Activated CD8-positive, alpha-beta T cell treated with anti-CD3 and anti-CD28 coated beads for 36 hours (primary cell): ENCODE data around the gene CD8B. TPM values are rescaled to one million over a fixed set of nuclear protein-coding genes. Genes with fewer than 3 reads are reported as not detected.

Experiments
- ATAC-seq: fragments of 200-7000 bp; cut with Tn5 transposase; one replicate; pipeline ENCODE4 v1.10.0; 2021; ENCODE audit warnings: mild to moderate bottlenecking, moderate library complexity
- CTCF ChIA-PET: fragments of 350-600 bp; sonication (Branson Sonifier 250); formaldehyde crosslinking; loops from one replicate; lab custom pipeline; 2021; ENCODE audit warnings: antibody characterized with exemption; lab: Charles Lee
- POLR2A ChIA-PET: fragments of 350-600 bp; sonication (Branson Sonifier 250); formaldehyde crosslinking; loops from one replicate; lab custom pipeline; 2021; ENCODE audit warnings: antibody characterized with exemption; lab: Charles Lee
- DNase-seq: peaks from one replicate; pipeline ENCODE4 v3.0.0-alpha.2; 2020
- H3K27ac Mint-ChIP-seq: one replicate; pipeline ENCODE4 v1.8.0; 2021; ENCODE audit warnings: mild to moderate bottlenecking, mixed read lengths
- H3K27me3 Mint-ChIP-seq: one replicate; pipeline ENCODE4 v1.8.0; 2021; ENCODE audit warnings: mixed read lengths
- H3K36me3 Mint-ChIP-seq: one replicate; pipeline ENCODE4 v1.8.0; 2021; ENCODE audit warnings: low read depth, mixed read lengths
- H3K4me1 Mint-ChIP-seq: one replicate; pipeline ENCODE4 v1.8.0; 2021; ENCODE audit warnings: low read depth, mixed read lengths
- H3K4me3 Mint-ChIP-seq: one replicate; pipeline ENCODE4 v1.8.0; 2021; ENCODE audit warnings: mild to moderate bottlenecking, moderate library complexity, mixed read lengths
- H3K9me3 Mint-ChIP-seq: one replicate; pipeline ENCODE4 v1.8.0; 2021; ENCODE audit warnings: mixed read lengths
- intact Hi-C: fragments of 100-400 bp; cut with micrococcal nuclease; formaldehyde crosslinking; loops from one replicate; pipeline ENCODE4 v1.10.0; 2022
- total RNA-seq, 2 experiments: library from RNA; stranded (reverse); gene quantifications; one replicate each; pipeline ENCODE4 v1.2.3, GENCODE V29; 2021
- TF ChIP-seq, protein P1 (sequence below): fragments of 200-600 bp; IDR thresholded peaks from one replicate; pipeline ENCODE4 v1.8.0; 2022; ENCODE audit warnings: antibody characterized with exemption, mild to moderate bottlenecking

The CD8B gene
- total RNA-seq, 2 experiments from 2014 or later, result 319 to 321 TPM

DNA sequence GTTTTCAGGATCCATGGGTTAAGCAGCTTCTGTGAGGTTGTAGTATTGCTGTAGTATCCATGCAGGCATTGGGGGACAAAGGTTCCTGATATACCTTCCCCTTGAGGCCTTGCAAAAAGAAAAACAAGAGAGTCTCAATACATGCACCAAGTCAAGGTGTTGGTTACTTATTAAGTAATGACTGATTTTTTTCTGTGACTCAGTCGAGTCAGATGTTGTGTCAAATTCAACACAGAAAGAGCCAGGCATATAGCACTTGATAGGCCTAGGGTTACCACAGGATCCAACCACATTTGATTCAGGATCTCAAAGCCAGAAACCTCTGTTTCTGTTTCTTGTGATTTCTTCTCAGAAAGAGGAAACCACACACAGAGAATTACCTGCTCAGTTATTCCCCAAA lies 46.1 kb downstream of the CD8B start:
- H3K4me1 Mint-ChIP-seq, result peaks cover 83% of the 10 kb centered on the region
- H3K27me3 Mint-ChIP-seq, result no peaks in the 10 kb centered on the region
- peak; percentile 82 for ATAC-seq
- peaks cover 71% of the 10 kb centered on the region for H3K36me3 Mint-ChIP-seq
- H3K9me3 Mint-ChIP-seq, result peaks cover 1% of the 10 kb centered on the region
- H3K27ac Mint-ChIP-seq, result peak overlapping the region; percentile 87
- TF ChIP-seq, protein P1, sequence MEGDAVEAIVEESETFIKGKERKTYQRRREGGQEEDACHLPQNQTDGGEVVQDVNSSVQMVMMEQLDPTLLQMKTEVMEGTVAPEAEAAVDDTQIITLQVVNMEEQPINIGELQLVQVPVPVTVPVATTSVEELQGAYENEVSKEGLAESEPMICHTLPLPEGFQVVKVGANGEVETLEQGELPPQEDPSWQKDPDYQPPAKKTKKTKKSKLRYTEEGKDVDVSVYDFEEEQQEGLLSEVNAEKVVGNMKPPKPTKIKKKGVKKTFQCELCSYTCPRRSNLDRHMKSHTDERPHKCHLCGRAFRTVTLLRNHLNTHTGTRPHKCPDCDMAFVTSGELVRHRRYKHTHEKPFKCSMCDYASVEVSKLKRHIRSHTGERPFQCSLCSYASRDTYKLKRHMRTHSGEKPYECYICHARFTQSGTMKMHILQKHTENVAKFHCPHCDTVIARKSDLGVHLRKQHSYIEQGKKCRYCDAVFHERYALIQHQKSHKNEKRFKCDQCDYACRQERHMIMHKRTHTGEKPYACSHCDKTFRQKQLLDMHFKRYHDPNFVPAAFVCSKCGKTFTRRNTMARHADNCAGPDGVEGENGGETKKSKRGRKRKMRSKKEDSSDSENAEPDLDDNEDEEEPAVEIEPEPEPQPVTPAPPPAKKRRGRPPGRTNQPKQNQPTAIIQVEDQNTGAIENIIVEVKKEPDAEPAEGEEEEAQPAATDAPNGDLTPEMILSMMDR, result no peak
- H3K4me3 Mint-ChIP-seq, result peak overlapping the region; percentile 32
- intact Hi-C loops, result no loop called here
- DNase-seq, result peak; percentile 51
- ChIA-PET POLR2A (interaction anchor here (0.6 to 5.2 kb wide), 6 partner anchors 9 to 42 kb away, joined by 3 to 69 read pairs (median 3); no protein-coding TSS in a partner anchor), CTCF (interaction anchor here (1.1 kb wide), 1 partner anchor 51 kb away, joined by 4 read pairs; no protein-coding TSS in a partner anchor)

DNA sequence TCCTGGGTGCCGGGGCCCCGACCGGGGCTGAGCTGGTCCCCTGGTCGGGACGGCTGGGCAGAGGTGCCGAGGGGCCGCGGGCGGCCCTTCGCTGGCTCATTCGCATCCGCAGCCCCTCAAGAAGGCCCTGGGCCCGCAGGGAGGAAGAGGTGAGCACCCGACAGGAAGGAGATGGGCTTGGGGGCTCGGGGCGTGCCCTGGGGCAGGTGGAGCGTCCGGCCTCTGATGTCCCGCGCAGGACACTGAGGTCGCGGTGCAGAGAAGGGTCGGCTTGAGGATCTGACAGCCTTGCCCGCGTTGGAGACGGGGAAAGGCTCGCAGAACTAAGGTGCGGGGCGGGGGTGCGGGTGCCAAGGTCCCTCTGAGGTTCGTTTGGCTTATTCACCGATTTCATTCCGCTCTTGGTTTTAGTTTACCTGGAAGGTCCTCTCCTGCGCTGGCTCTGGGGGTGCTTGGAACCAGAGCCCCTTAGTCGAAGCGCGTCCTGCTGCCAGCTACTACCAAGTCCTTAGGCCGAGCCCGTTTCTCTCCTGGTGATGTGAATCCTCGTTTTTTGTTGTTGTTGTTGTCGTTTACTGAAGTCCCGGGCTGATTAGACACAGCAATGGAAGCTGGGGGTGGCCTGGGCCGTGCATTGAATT lies 52.1 kb downstream of the CD8B start:
- Mint-ChIP-seq H3K36me3 (peaks cover 64% of the 10 kb centered on the region), H3K4me1 (peaks cover 46% of the 10 kb centered on the region), H3K4me3 (peak overlapping the region; percentile 87), H3K9me3 (peaks cover 1% of the 10 kb centered on the region), H3K27me3 (no peaks in the 10 kb centered on the region), H3K27ac (peak overlapping the region; percentile 90)
- ChIA-PET POLR2A (interaction anchor here (0.6 to 7.2 kb wide), 11 partner anchors 15 to 106 kb away, joined by 3 to 156 read pairs (median 5); partner anchors contain the start of gene CD8A), CTCF (interaction anchor here (0.7 to 3.4 kb wide), 11 partner anchors 9 to 56 kb away, joined by 3 to 37 read pairs (median 8); partner anchors contain the start of gene CD8A)
- ATAC-seq (no peak), DNase-seq (peak; percentile 69)
- intact Hi-C loops, result no loop called here
- TF ChIP-seq, protein P1, result no peak

DNA sequence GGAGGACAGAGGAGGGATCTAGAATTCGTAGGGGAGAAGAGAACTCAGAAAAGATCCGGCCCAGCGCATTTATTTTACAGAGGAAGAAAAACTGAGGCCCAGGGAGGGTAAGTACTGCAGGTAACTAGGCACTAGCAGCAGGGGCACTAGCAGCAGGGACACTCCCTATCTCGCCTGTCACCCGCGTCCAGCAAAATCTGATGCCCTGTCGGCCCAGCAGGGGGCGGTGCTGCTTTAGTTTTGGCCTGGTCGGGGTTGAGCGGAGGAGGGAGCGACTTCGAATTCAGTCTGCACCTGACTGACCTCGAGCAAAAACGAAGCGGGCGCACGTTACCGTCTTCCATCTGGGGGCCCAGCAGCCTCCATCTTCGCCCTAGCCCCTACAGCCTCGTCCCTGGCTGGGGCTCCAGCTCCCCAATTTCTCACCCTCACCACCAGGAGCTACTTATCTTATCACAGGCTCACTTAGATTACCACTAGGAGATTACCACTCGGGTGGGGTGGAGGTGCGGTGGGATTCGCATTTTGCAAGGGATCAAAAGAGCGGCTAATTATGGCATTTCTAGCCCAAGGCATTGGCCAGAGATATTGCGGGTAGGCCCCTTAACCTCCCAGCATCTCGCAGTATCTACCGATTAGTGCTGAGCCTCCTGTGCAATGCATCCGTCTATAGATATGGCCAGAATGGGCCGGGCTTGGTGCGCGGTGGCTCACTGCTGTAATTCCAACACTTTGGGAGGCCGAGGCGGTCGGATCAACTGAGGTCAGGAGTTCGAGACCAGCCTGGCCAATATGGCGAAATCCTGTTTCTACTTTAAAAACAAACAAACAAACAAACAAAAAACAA lies 53.1 kb downstream of the CD8B start:
- DNase-seq (peak; percentile 98), ATAC-seq (peak; percentile 72)
- H3K36me3 Mint-ChIP-seq, result peaks cover 58% of the 10 kb centered on the region
- H3K4me1 Mint-ChIP-seq, result peaks cover 45% of the 10 kb centered on the region
- intact Hi-C loops, result no loop called here
- no peaks in the 10 kb centered on the region for H3K27me3 Mint-ChIP-seq
- ChIA-PET POLR2A (interaction anchor here (0.6 to 7.2 kb wide), 14 partner anchors 16 to 105 kb away, joined by 3 to 156 read pairs (median 6); partner anchors contain the start of gene CD8A), CTCF (interaction anchor here (0.7 to 3.4 kb wide), 21 partner anchors 10 to 66 kb away, joined by 3 to 37 read pairs (median 5); partner anchors contain the start of gene CD8A)
- TF ChIP-seq, protein P1, result peak; percentile 86
- peak overlapping the region; percentile 87 for H3K4me3 Mint-ChIP-seq
- H3K27ac Mint-ChIP-seq, result peak overlapping the region; percentile 90
- H3K9me3 Mint-ChIP-seq, result peaks cover 1% of the 10 kb centered on the region

DNA sequence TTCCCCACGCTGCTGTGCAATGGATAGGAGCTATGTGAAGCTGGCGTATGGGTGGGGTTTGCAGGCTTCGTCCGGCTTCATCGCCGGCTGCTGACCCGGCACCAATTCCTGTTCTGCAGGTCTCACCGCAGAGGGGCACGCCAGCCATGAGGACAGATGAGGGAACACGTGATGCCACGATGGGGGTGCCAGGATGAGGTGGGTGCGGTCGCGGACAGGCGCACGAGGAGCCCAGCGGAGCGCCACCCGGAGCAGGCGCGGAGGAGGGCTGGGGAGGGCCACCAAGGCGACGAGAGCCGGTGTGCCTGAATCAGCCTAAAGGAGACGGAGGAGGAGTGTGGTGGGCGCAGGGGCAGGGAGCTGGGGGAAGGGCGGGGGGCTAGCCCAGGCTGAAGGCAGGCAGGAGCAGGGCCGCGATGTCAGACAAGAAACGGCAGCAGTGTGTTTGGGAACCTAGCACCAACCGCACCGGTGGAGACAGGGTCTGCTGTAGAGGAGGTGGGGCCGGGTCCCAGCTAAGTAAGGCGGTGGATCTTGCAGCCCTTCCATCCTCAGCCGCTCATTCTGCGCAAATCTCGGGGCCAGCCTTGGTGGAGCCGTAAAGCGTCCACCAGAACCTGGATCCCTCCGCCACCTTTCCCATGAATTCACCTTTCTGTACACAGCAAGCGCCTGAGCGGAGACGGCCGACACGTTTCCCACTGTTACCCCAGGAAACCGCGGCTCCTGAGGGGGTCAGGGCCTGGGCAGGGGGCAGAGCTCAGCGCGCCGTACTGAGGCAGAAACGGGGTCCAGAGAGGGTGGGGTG lies 54.0 kb downstream of the CD8B start:
- TF ChIP-seq, protein P1, result no peak
- Mint-ChIP-seq H3K27ac (peak overlapping the region; percentile 90), H3K4me3 (peak overlapping the region; percentile 87), H3K27me3 (no peaks in the 10 kb centered on the region), H3K9me3 (peaks cover 1% of the 10 kb centered on the region), H3K4me1 (peaks cover 40% of the 10 kb centered on the region), H3K36me3 (peaks cover 54% of the 10 kb centered on the region)
- intact Hi-C loops, result loop anchor here (2.0 kb wide), 1 partner anchor 43 kb away; no protein-coding TSS in a partner anchor
- ATAC-seq (peak; percentile 57), DNase-seq (peak; percentile 96)
- ChIA-PET CTCF (interaction anchor here (0.8 to 3.4 kb wide), 18 partner anchors 11 to 67 kb away, joined by 3 to 37 read pairs (median 6); partner anchors contain the start of gene CD8A), POLR2A (interaction anchor here (0.8 to 7.2 kb wide), 12 partner anchors 10 to 47 kb away, joined by 3 to 156 read pairs (median 8); partner anchors contain the start of gene CD8A)
